Measurements from ENCODE around the gene ANKRD11. TPM values are rescaled to one million over a fixed set of nuclear protein-coding genes. Genes with fewer than 3 reads are reported as not detected.
A peak's percentile ranks its signal among the peaks of the same experiment; 100 is the strongest.

ANKRD11 gene
- total and polyA plus RNA-seq, 2 donors (not counting 1 experiment from before 2014, with no cell fraction given), result 41.5 to 71.2 TPM

DNA sequence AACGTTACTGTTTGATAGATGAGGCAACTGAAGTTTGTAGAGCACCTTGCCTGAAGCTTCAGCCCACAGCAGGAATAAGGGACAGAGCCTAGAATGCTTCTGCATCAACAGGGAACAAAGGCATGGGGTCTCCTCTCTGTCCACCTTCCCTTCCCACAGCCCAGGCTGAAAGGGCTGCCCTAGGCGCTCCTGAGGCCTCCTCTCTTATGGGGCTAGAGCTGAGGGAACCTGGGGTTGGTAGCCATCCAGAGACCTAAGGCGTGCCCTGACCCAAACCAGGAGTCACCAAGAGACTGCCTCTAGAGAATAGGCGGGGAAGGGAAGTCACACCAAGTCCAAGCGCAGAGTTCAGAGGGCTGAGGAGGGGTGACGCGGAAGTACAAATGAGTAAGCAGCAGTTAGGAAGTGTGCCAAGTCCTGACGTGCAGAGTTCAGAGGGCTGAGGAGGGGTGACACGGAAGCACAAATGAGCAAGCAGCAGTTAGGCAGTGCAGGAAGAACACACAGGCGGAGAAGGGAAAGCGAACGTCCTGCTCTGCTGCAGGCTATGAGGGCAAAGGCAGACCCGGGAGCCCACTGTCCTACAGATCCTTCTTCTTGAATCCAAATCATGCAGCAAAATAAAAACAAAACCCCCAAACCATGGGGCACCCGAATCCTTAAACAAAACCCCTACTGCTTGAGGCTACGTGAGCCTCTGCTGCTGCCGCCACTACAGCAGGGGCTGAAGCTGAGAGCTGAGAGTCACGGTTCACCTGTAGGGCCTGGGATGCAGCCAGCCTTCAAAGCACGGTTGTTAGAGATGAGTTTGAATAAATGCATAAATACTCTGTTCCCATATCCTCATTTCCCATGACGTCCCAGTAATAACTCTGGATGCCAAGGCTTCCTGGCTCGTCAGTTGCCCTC, 15.1 kb upstream of the ANKRD11 start:
- TF ChIP-seq EZH2 (IDR thresholded peaks at IDR 0.05; ENCODE audit: low read length, missing control alignments), result no peak
- TF ChIP-seq, protein P1, sequence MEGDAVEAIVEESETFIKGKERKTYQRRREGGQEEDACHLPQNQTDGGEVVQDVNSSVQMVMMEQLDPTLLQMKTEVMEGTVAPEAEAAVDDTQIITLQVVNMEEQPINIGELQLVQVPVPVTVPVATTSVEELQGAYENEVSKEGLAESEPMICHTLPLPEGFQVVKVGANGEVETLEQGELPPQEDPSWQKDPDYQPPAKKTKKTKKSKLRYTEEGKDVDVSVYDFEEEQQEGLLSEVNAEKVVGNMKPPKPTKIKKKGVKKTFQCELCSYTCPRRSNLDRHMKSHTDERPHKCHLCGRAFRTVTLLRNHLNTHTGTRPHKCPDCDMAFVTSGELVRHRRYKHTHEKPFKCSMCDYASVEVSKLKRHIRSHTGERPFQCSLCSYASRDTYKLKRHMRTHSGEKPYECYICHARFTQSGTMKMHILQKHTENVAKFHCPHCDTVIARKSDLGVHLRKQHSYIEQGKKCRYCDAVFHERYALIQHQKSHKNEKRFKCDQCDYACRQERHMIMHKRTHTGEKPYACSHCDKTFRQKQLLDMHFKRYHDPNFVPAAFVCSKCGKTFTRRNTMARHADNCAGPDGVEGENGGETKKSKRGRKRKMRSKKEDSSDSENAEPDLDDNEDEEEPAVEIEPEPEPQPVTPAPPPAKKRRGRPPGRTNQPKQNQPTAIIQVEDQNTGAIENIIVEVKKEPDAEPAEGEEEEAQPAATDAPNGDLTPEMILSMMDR (conservative IDR thresholded peaks at IDR 0.05 in 1 of 2, IDR thresholded peaks at IDR 0.05 in 1 of 2; ENCODE audit: low read depth in 1 of 2, low read length in 2 of 2), result no peak
- H3K27me3 ChIP-seq (ENCODE audit: control insufficient read depth, insufficient read depth, low read length), result no peaks in the 10 kb centered on the region
- peak; percentile 72 to 98 for DNase-seq (ENCODE audit: low read depth in 2 of 2)
- H3K4me3 ChIP-seq (replicated peaks in 1 of 4; ENCODE audit: control extremely low read depth in 1 of 4, insufficient read depth in 1 of 4, low read depth in 3 of 4, low read length in 4 of 4), result peak overlapping the region in 1 of 4 experiments; percentile 28
- no peak overlapping the region for H2AFZ ChIP-seq (ENCODE audit: low read length)
- H3K9ac ChIP-seq (ENCODE audit: insufficient read depth, low read length), result peak overlapping the region; percentile 41
- H3K9me3 ChIP-seq (ENCODE audit: control insufficient read depth, insufficient read depth, low read depth, low read length), result no peaks in the 10 kb centered on the region
- H4K20me1 ChIP-seq (ENCODE audit: control insufficient read depth, extremely low read depth, insufficient read depth, low read length), result no peaks in the 10 kb centered on the region
- peaks cover 19% of the 10 kb centered on the region for H3K4me1 ChIP-seq (ENCODE audit: control insufficient read depth, extremely low read depth, insufficient read depth, low read length)
- H3K4me2 ChIP-seq (ENCODE audit: extremely low read depth, insufficient read depth, low read length), result peak overlapping the region; percentile 33
- H3K79me2 ChIP-seq (ENCODE audit: control insufficient read depth, insufficient read depth, low read length), result peaks cover 31% of the 10 kb centered on the region
- peak overlapping the region; percentile 76 for H3K27ac ChIP-seq (ENCODE audit: insufficient read depth, low read length)
- no peaks in the 10 kb centered on the region for H3K36me3 ChIP-seq (ENCODE audit: control insufficient read depth, insufficient read depth, low read length)

DNA sequence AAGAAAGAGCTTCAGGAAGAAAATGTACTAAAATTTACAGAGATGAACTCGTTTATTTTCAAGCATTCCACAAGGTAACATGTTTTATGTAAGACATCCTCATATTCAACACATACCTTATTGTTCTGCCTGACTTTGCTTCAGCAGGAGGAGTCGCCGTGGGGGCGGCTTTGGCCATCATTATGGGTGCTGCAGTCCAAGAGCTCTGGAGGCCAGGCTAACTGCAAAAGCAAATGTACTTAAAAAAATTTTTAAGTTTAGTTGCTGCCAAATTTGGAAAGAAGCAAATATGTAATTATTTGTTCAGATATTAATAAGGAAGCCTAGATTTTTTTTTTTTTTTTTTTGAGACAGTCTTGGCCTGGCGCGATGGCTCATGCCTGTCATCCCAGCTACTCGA, 13.7 kb upstream of the ANKRD11 start:
- Histone ChIP-seq H3K27me3 (ENCODE audit: control insufficient read depth, insufficient read depth, low read length) (no peaks in the 10 kb centered on the region), H3K9ac (ENCODE audit: insufficient read depth, low read length) (no peak overlapping the region), H3K36me3 (ENCODE audit: control insufficient read depth, insufficient read depth, low read length) (no peaks in the 10 kb centered on the region), H3K27ac (ENCODE audit: insufficient read depth, low read length) (no peak overlapping the region), H3K79me2 (ENCODE audit: control insufficient read depth, insufficient read depth, low read length) (peaks cover 19% of the 10 kb centered on the region), H3K4me1 (ENCODE audit: control insufficient read depth, extremely low read depth, insufficient read depth, low read length) (peaks cover 19% of the 10 kb centered on the region), H3K4me3 (replicated peaks in 1 of 4; ENCODE audit: control extremely low read depth in 1 of 4, insufficient read depth in 1 of 4, low read depth in 3 of 4, low read length in 4 of 4) (no peak overlapping the region), H3K9me3 (ENCODE audit: control insufficient read depth, insufficient read depth, low read depth, low read length) (no peaks in the 10 kb centered on the region), H3K4me2 (ENCODE audit: extremely low read depth, insufficient read depth, low read length) (no peak overlapping the region), H4K20me1 (ENCODE audit: control insufficient read depth, extremely low read depth, insufficient read depth, low read length) (no peaks in the 10 kb centered on the region), H2AFZ (ENCODE audit: low read length) (no peak overlapping the region)
- no peak for DNase-seq (ENCODE audit: low read depth in 2 of 2)
- TF ChIP-seq, protein P1 (conservative IDR thresholded peaks at IDR 0.05 in 1 of 2, IDR thresholded peaks at IDR 0.05 in 1 of 2; ENCODE audit: low read depth in 1 of 2, low read length in 2 of 2), result no peak
- no peak for TF ChIP-seq EZH2 (IDR thresholded peaks at IDR 0.05; ENCODE audit: low read length, missing control alignments)

DNA sequence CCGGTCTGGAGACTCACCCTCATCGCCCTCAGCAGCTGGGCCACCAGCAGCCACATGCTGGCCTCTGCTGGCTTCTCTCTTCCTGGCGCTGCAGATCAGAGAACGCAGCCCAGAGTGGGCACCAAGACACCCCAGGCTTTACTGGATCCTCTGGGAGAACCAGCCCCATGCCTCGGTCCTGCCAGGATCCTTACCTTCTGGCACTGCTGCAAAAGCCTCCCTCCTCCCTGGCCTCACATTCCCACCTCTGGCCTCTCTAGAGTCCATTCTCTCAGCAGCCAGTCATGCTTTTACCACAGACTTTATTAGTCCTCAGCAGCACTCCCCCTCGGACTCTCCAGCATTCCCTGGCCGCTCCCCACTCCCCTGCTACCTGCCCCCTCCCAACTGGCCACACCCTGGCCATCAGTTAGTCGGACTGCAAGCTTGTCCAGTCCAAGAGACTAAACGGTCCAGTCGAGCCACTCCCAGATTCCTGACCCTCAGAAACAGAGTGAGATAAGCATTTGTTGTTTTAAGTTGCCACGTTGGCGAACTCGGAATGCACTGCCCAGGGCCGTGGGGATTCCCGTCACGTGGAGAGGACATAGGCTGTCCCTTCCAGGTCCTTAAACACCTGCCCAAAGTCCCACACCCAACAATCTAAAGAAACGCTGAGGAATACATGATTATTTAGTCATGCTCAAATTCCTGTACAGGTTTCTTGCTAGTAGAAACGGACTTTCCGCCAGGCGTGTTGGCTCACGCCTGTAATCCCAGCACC, 11.9 kb upstream of the ANKRD11 start:
- Histone ChIP-seq H3K36me3 (ENCODE audit: control insufficient read depth, insufficient read depth, low read length) (no peaks in the 10 kb centered on the region), H4K20me1 (ENCODE audit: control insufficient read depth, extremely low read depth, insufficient read depth, low read length) (no peaks in the 10 kb centered on the region), H3K4me2 (ENCODE audit: extremely low read depth, insufficient read depth, low read length) (no peak overlapping the region), H3K27ac (ENCODE audit: insufficient read depth, low read length) (no peak overlapping the region), H3K9ac (ENCODE audit: insufficient read depth, low read length) (no peak overlapping the region), H3K9me3 (ENCODE audit: control insufficient read depth, insufficient read depth, low read depth, low read length) (no peaks in the 10 kb centered on the region), H3K79me2 (ENCODE audit: control insufficient read depth, insufficient read depth, low read length) (peaks cover 6% of the 10 kb centered on the region), H2AFZ (ENCODE audit: low read length) (no peak overlapping the region), H3K27me3 (ENCODE audit: control insufficient read depth, insufficient read depth, low read length) (no peaks in the 10 kb centered on the region), H3K4me1 (ENCODE audit: control insufficient read depth, extremely low read depth, insufficient read depth, low read length) (peaks cover 20% of the 10 kb centered on the region), H3K4me3 (replicated peaks in 1 of 4; ENCODE audit: control extremely low read depth in 1 of 4, insufficient read depth in 1 of 4, low read depth in 3 of 4, low read length in 4 of 4) (no peak overlapping the region)
- peak in 1 of 2 donors; percentile 60 for DNase-seq (ENCODE audit: low read depth in 2 of 2)
- TF ChIP-seq EZH2 (IDR thresholded peaks at IDR 0.05; ENCODE audit: low read length, missing control alignments), result no peak
- TF ChIP-seq, protein P1 (conservative IDR thresholded peaks at IDR 0.05 in 1 of 2, IDR thresholded peaks at IDR 0.05 in 1 of 2; ENCODE audit: low read depth in 1 of 2, low read length in 2 of 2), result no peak
